ENCODE results near the gene TRAF3IP1. TPM values are rescaled to one million over a fixed set of nuclear protein-coding genes. Genes with fewer than 3 reads are reported as not detected.

Gene TRAF3IP1
- total RNA-seq, 4 donors from 2014 or later = 19.6 to 28.4 (median 21.7) TPM

DNA sequence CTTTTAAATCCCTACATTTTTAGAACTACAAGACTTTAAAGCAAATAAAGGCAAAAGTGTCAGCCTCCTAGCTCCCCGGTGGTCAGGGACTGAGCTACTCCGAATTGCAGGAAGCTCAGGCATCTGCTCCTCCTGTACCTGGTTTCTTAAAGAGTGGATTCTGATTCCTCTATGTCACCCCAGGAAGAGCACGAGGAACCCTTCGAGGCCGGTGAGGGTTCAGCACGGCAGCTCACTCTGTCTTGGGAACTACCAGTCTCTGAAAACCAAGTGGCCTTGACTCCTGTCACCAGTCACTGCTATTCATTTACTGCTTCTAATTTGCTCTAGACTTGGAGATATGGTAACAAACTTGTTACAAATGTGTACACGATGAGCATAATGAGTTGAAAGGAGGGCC, 34.2 kb upstream of the TRAF3IP1 start:
- H3K4me1 ChIP-seq = peaks cover 11 to 77% (median 46%) of the 10 kb centered on the region in 3 donors
- no peaks in the 10 kb centered on the region for H3K9me3 ChIP-seq
- H3K36me3 ChIP-seq = no peaks in the 10 kb centered on the region
- TF ChIP-seq POLR2AphosphoS5 (IDR thresholded peaks at IDR 0.05) = no peak
- TF ChIP-seq EP300 (IDR thresholded peaks at IDR 0.05) = no peak
- TF ChIP-seq, protein P1, sequence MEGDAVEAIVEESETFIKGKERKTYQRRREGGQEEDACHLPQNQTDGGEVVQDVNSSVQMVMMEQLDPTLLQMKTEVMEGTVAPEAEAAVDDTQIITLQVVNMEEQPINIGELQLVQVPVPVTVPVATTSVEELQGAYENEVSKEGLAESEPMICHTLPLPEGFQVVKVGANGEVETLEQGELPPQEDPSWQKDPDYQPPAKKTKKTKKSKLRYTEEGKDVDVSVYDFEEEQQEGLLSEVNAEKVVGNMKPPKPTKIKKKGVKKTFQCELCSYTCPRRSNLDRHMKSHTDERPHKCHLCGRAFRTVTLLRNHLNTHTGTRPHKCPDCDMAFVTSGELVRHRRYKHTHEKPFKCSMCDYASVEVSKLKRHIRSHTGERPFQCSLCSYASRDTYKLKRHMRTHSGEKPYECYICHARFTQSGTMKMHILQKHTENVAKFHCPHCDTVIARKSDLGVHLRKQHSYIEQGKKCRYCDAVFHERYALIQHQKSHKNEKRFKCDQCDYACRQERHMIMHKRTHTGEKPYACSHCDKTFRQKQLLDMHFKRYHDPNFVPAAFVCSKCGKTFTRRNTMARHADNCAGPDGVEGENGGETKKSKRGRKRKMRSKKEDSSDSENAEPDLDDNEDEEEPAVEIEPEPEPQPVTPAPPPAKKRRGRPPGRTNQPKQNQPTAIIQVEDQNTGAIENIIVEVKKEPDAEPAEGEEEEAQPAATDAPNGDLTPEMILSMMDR (IDR thresholded peaks at IDR 0.05) = no peak
- no peak for TF ChIP-seq POLR2A (IDR thresholded peaks at IDR 0.05)
- no peaks in the 10 kb centered on the region for H3K27me3 ChIP-seq
- H3K4me3 ChIP-seq = no peak overlapping the region
- H3K27ac ChIP-seq = peak overlapping the region; percentile 96 to 99 (median 98)
- WGBS, 2 donors (ENCODE audit: low coverage in 1 of 2) = 8 to 14% methylated on average over 6 to 7 of the region's 7 CpGs
- ATAC-seq = no peak

DNA sequence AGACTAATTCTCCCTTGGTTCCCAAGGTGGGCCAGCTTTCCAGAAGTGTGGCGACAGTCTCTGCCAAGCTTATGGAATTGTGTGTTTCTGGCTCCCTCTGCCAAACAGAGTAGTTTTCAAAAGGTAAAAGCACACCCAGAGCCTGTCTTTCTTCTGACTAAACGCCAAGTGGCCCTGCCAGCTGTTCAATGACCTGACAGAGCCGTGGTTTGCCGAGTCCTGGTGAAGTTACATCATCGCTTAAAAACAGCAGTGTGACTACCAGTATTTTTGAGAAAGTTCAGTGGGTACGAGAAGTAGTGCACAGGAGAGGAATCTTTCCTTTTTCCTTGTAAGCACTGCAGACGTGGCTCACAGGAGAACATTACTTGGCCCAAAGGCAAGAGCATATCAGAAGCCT, 33.8 kb upstream of the TRAF3IP1 start:
- peak; percentile 34 for ATAC-seq
- H3K4me3 ChIP-seq = peak overlapping the region in 1 of 2 donors; percentile 80
- no peaks in the 10 kb centered on the region for H3K36me3 ChIP-seq
- H3K27me3 ChIP-seq = no peaks in the 10 kb centered on the region
- H3K27ac ChIP-seq = peak overlapping the region; percentile 96 to 99 (median 98)
- H3K4me1 ChIP-seq = peaks cover 11 to 77% (median 46%) of the 10 kb centered on the region in 3 donors
- no peaks in the 10 kb centered on the region for H3K9me3 ChIP-seq
- 26 to 31% methylated on average over 2 to 6 of the region's 7 CpGs for WGBS, 2 donors (ENCODE audit: low coverage in 1 of 2)
- peak in 1 of 2 donors; percentile 32 for TF ChIP-seq POLR2A (IDR thresholded peaks at IDR 0.05)
- no peak for TF ChIP-seq EP300 (IDR thresholded peaks at IDR 0.05)
- TF ChIP-seq, protein P1 (IDR thresholded peaks at IDR 0.05) = peak in 2 of 4 experiments; percentile 43 to 46
- TF ChIP-seq POLR2AphosphoS5 (IDR thresholded peaks at IDR 0.05) = peak; percentile 94

DNA sequence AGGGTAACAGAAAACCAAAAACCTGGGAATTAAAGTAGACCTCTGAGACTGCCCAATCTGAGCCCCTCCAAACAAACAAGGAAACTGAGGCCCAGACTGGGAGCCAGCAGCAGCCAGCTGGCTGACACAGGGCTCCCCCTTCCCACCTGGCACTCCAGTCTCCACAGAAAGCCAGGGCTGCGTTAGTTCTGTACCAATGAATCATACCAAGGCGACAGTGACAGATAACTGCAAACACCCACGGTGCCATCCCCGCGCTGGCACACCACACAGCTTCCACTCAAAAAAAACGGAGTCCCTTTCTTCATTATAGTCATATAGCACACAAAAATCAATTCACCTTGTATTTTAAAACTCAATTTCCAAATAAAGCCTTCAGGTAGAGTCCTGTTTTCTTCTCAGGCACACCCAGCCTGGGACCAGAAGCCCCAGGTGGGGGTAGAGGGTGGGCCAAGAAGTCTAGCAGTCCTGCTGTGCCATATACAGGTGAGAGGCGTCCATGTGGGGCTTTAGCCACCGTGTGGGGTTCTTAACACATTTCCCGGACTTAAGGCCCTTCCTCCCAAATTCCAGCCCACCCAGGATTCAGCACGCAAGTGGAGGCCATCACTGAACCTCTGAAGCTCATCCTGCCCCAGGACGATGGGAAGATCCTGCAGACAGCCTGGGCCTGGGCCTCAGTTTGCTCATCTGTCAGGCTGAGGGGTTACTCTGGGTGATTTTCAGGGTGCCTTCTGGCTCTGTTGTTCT, 33.2 kb upstream of the TRAF3IP1 start:
- Histone ChIP-seq H3K9me3 (no peaks in the 10 kb centered on the region), H3K36me3 (no peaks in the 10 kb centered on the region), H3K27ac (peak overlapping the region; percentile 96 to 99 (median 98)), H3K4me3 (peak overlapping the region; percentile 80 to 85), H3K27me3 (no peaks in the 10 kb centered on the region), H3K4me1 (peaks cover 11 to 73% (median 46%) of the 10 kb centered on the region in 3 donors)
- WGBS, 2 donors (ENCODE audit: low coverage in 1 of 2) = 40 to 43% methylated on average over 5 to 8 of the region's 11 CpGs
- no peak for TF ChIP-seq POLR2A (IDR thresholded peaks at IDR 0.05)
- TF ChIP-seq, protein P1 (IDR thresholded peaks at IDR 0.05) = no peak
- no peak for TF ChIP-seq EP300 (IDR thresholded peaks at IDR 0.05)
- no peak for TF ChIP-seq POLR2AphosphoS5 (IDR thresholded peaks at IDR 0.05)
- no peak for ATAC-seq

DNA sequence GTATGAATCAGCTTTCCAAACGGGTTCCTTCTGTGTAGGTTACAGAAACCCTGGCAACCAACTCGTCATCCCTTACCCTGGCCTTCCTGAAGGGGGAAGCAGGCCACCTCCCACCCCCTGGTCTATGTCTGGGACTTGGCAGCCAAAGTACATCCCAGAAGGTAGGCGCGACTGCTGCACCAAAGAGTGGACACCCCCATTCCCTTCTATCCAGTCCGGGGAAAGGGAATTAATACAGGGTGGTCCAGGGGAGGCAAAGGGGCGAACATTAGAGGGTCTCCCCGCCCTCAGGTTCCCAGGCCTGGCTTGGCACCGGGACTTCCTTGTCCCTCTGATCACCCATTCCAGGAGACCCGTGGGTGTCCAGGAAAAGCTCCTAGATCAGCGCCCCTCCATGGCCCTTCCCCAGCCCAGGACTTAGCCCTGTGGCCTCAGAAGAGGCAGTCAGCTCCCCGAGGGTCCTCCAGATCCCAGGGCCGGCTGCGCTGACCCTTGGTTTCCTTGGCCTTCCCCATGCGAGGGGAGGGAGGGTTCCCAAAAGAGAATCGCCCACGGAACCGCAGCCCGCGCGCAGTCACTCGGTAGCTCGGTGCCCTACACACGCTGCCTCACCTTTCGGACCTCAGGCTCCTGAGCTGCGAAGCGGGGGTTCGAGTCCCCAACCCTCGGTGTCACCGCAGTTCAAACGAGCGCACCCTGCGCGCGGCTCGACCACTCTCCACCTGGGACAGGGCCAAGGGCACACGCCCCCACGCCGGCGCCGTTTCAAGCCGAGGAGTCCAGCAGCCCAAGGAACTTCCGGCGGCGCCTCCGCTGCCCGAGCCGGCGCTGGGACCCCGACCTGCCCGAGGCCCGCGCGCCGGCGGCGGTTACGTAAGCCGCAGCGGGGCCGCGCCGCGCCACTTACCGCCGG, 32.3 kb upstream of the TRAF3IP1 start, which contains the start of gene PER2:
TSS of gene PER2 (minus strand) at position 874 of the 913 bp plus-strand sequence. CDS start 10,674 bp downstream, outside the sequence.
- Histone ChIP-seq H3K9me3 (no peaks in the 10 kb centered on the region), H3K4me1 (peaks cover 11 to 64% (median 42%) of the 10 kb centered on the region in 3 donors), H3K27me3 (no peaks in the 10 kb centered on the region), H3K36me3 (no peaks in the 10 kb centered on the region), H3K27ac (peak within 1 kb of the TSS; percentile 96 to 99 (median 98)), H3K4me3 (peak within 1 kb of the TSS; percentile 80 to 85)
- TF ChIP-seq POLR2A (IDR thresholded peaks at IDR 0.05) (peak in 1 of 2 donors; percentile 36), POLR2AphosphoS5 (IDR thresholded peaks at IDR 0.05) (peak; percentile 72), EP300 (IDR thresholded peaks at IDR 0.05) (no peak)
- TF ChIP-seq, protein P1 (IDR thresholded peaks at IDR 0.05) = peak in 2 of 4 experiments; percentile 16 to 28
- ATAC-seq = peak; percentile 49
- 0 to 6% methylated on average over 3 of the region's 65 CpGs for WGBS, 2 donors (ENCODE audit: low coverage in 1 of 2)
